K562 treated with DMSO at 1 percent for 4 hours (cell line): Measurements from ENCODE around the gene ADD3. TPM values are rescaled to one million over a fixed set of nuclear protein-coding genes. Genes with fewer than 3 reads are reported as not detected.

Experiments
- total RNA-seq: library from RNA; unstranded; fragments of 300-600 nt; gene quantifications from 2 replicates; pipeline ENCODE4 v1.2.3, GENCODE V29; 2022; ENCODE audit not compliant: insufficient read depth

ADD3 gene
- 27.7 and 34.5 TPM in 2 replicates for total RNA-seq

GRCh38 chr10:110007701-110008517 is at the start of gene ADD3:
Gene ADD3, plus strand, starts transcription at chr10:110007984. Its CDS starts 92,670 bp downstream, at chr10:110100654.

Other genes with a start within 250 kb of the ADD3 start
- 29.3 and 36.4 TPM in 2 replicates for gene XPNPEP1, start 84.5 kb upstream of the ADD3 start, total RNA-seq
- gene MXI1, start 199.6 kb downstream of the ADD3 start, total RNA-seq: 7.9 and 9.9 TPM in 2 replicates